Esophagus squamous epithelium (tissue), 4 donors: ENCODE data around the gene GADD45G.

Experiments used
- CTCF ChIP-seq, 6 experiments: fragments of 450-650 bp in 4 of 6; fragments of 200-600 bp in 2 of 6; sonication (generic) in 2 of 6; IDR thresholded peaks; one replicate each; pipeline ENCODE4 v1.5.1; 2016 to 2019; ENCODE audit warnings: antibody characterized with exemption in 6 of 6, mild to moderate bottlenecking in 4 of 6, moderate library complexity in 4 of 6
- POLR2A ChIP-seq, 4 donors: fragments of 450-650 bp; IDR thresholded peaks; one replicate each; pipeline ENCODE4 v1.6.1; 2017; ENCODE audit warnings: antibody characterized with exemption in 4 of 4, mild to moderate bottlenecking in 4 of 4, moderate library complexity in 3 of 4

- no peak for TF ChIP-seq POLR2A (IDR thresholded peaks at IDR 0.05)
- no peak for TF ChIP-seq CTCF (IDR thresholded peaks at IDR 0.05)
These were observed 4.0 kb downstream of the GADD45G start for GRCh38 chr9:89608641-89609335.
